RWPE2 (cell line): ENCODE measurements around the gene DLG2.
A peak's percentile ranks its signal among the peaks of the same experiment; 100 is the strongest.

Experiments used
- ATAC-seq: fragments of 200-7000 bp; cut with Tn5 transposase; 3 replicates; pipeline ENCODE4 v1.9.1; 2021; ENCODE audit warnings: low read depth
- DNase-seq: peaks from one replicate; pipeline ENCODE4 v3.0.0-alpha.2; 2020; ENCODE audit warnings: low spot score
- H3K27ac ChIP-seq: fragments of 450-650 bp; 2 replicates; pipeline ENCODE4 v1.5.1; 2017; ENCODE audit warnings: mild to moderate bottlenecking; ENCODE audit not compliant: poor library complexity, severe bottlenecking
- H3K27me3 ChIP-seq: fragments of 250-450 bp; sonication (Bioruptor Pico); 2 replicates; pipeline ENCODE4 v1.5.1; 2021; ENCODE audit warnings: mild to moderate bottlenecking, moderate library complexity; ENCODE audit not compliant: insufficient read depth, poor library complexity, severe bottlenecking
- H3K36me3 ChIP-seq: fragments of 250-450 bp; sonication (Bioruptor Pico); 2 replicates; pipeline ENCODE4 v1.5.1; 2020; ENCODE audit warnings: low read depth, mild to moderate bottlenecking, moderate library complexity
- H3K4me1 ChIP-seq: fragments of 250-450 bp; sonication (Bioruptor Pico); 2 replicates; pipeline ENCODE4 v1.5.1; 2021; ENCODE audit warnings: mild to moderate bottlenecking, moderate library complexity; ENCODE audit not compliant: insufficient read depth, poor library complexity, severe bottlenecking
- H3K4me3 ChIP-seq: fragments of 250-450 bp; sonication (Bioruptor Pico); 2 replicates; pipeline ENCODE4 v1.5.1; 2021; ENCODE audit warnings: mild to moderate bottlenecking, moderate library complexity; ENCODE audit not compliant: severe bottlenecking
- H3K9me3 ChIP-seq: fragments of 250-450 bp; sonication (Bioruptor Pico); 2 replicates; pipeline ENCODE4 v1.5.1; 2021; ENCODE audit warnings: mild to moderate bottlenecking, moderate library complexity; ENCODE audit not compliant: severe bottlenecking
- TF ChIP-seq, protein P1 (sequence below): fragments of 450-650 bp; IDR thresholded peaks from one replicate; pipeline ENCODE4 v1.5.1; 2017; ENCODE audit warnings: mild to moderate bottlenecking, moderate library complexity; ENCODE audit not compliant: poor library complexity, severe bottlenecking

Gene DLG2

DNA sequence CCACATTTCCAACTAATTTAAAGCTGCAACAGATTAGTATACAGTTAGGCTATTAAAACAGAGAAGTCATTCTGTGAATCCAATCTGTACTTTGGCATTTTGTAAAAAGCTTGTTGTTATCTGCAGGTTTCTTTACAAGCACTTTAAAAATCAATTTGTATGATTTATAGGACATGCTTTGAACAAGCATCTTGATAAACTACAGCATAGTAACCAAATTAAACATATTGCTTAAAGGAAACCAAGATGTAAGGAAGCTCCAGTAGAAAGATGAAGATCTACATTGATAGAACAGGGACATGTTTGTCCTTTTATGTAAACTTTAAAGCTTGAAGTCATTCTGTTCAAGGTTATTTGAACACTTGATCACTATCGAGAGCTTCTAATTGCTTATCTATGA lies 1842.7 kb downstream of the DLG2 start:
- no peaks in the 10 kb centered on the region for H3K4me1 ChIP-seq
- no peak overlapping the region for H3K27ac ChIP-seq
- no peaks in the 10 kb centered on the region for H3K27me3 ChIP-seq
- no peak for ATAC-seq
- no peak overlapping the region for H3K4me3 ChIP-seq
- H3K9me3 ChIP-seq: no peaks in the 10 kb centered on the region
- H3K36me3 ChIP-seq: no peaks in the 10 kb centered on the region
- TF ChIP-seq, protein P1, sequence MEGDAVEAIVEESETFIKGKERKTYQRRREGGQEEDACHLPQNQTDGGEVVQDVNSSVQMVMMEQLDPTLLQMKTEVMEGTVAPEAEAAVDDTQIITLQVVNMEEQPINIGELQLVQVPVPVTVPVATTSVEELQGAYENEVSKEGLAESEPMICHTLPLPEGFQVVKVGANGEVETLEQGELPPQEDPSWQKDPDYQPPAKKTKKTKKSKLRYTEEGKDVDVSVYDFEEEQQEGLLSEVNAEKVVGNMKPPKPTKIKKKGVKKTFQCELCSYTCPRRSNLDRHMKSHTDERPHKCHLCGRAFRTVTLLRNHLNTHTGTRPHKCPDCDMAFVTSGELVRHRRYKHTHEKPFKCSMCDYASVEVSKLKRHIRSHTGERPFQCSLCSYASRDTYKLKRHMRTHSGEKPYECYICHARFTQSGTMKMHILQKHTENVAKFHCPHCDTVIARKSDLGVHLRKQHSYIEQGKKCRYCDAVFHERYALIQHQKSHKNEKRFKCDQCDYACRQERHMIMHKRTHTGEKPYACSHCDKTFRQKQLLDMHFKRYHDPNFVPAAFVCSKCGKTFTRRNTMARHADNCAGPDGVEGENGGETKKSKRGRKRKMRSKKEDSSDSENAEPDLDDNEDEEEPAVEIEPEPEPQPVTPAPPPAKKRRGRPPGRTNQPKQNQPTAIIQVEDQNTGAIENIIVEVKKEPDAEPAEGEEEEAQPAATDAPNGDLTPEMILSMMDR: no peak
- no peak for DNase-seq

GRCh38 chr11:83782329-83782728 lies 1844.8 kb downstream of the DLG2 start:
- no peaks in the 10 kb centered on the region for H3K36me3 ChIP-seq
- DNase-seq (no peak), ATAC-seq (no peak)
- H3K4me1 ChIP-seq: no peaks in the 10 kb centered on the region
- H3K9me3 ChIP-seq: no peaks in the 10 kb centered on the region
- H3K4me3 ChIP-seq: no peak overlapping the region
- H3K27me3 ChIP-seq: no peaks in the 10 kb centered on the region
- H3K27ac ChIP-seq: no peak overlapping the region
- TF ChIP-seq, protein P1: no peak

DNA sequence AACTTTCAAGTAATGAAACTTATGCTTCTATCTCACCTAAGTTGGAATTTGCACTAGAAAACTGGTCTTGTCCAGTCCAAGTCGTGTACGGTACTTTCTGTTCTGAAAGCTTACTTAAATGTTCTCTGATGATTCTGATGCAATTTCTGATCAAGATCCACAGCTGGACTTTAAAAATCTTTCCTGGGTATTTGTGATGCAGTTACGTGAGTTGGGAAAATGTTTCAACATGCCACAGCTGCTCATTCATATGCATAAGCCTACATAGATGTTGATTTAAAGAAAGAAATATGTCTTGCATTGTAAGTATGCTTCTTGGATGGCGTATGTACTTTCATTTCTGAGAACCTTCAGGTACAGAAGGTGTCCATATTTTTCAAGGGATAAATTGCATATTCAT lies 1847.3 kb downstream of the DLG2 start:
- H3K27me3 ChIP-seq: no peaks in the 10 kb centered on the region
- DNase-seq (no peak), ATAC-seq (no peak)
- H3K9me3 ChIP-seq: no peaks in the 10 kb centered on the region
- H3K27ac ChIP-seq: no peak overlapping the region
- no peak overlapping the region for H3K4me3 ChIP-seq
- TF ChIP-seq, protein P1: no peak
- no peaks in the 10 kb centered on the region for H3K4me1 ChIP-seq
- H3K36me3 ChIP-seq: no peaks in the 10 kb centered on the region

GRCh38 chr11:83778596-83778995 lies 1848.5 kb downstream of the DLG2 start:
- Histone ChIP-seq H3K4me3 (no peak overlapping the region), H3K27me3 (no peaks in the 10 kb centered on the region), H3K36me3 (no peaks in the 10 kb centered on the region), H3K4me1 (no peaks in the 10 kb centered on the region), H3K27ac (no peak overlapping the region), H3K9me3 (no peaks in the 10 kb centered on the region)
- no peak for DNase-seq
- TF ChIP-seq, protein P1: no peak
- peak; percentile 79 for ATAC-seq

- no peaks in the 10 kb centered on the region for H3K27me3 ChIP-seq
- TF ChIP-seq, protein P1: no peak
- no peak overlapping the region for H3K4me3 ChIP-seq
- H3K36me3 ChIP-seq: no peaks in the 10 kb centered on the region
- no peaks in the 10 kb centered on the region for H3K4me1 ChIP-seq
- peak; percentile 73 for ATAC-seq
- H3K27ac ChIP-seq: no peak overlapping the region
- no peak for DNase-seq
- no peaks in the 10 kb centered on the region for H3K9me3 ChIP-seq
Observed at GRCh38 chr11:83773950-83774880, 1852.9 kb downstream of the DLG2 start.
